IPS-18a (cell line): ENCODE results near the gene TECR.

ENCODE experiments used
- H3K27ac ChIP-seq: one replicate; pipeline ENCODE4 v1.5.1; 2013; ENCODE audit warnings: low read length
- H3K27me3 ChIP-seq: one replicate; pipeline ENCODE4 v1.6.1; 2013; ENCODE audit warnings: mild to moderate bottlenecking, low read length; ENCODE audit not compliant: control insufficient read depth, insufficient read depth
- H3K36me3 ChIP-seq: one replicate; pipeline ENCODE4 v1.6.1; 2013; ENCODE audit warnings: low read depth, low read length; ENCODE audit not compliant: control insufficient read depth
- H3K4me1 ChIP-seq: one replicate; pipeline ENCODE4 v1.6.1; 2013; ENCODE audit warnings: low read depth, low read length; ENCODE audit not compliant: control insufficient read depth
- H3K4me3 ChIP-seq: one replicate; pipeline ENCODE4 v1.5.1; 2013; ENCODE audit warnings: low read length
- H3K9ac ChIP-seq: one replicate; pipeline ENCODE4 v1.6.1; 2013; ENCODE audit warnings: mild to moderate bottlenecking, low read length, moderate library complexity
- H3K9me3 ChIP-seq: one replicate; pipeline ENCODE4 v1.6.1; 2013; ENCODE audit warnings: low read depth, low read length; ENCODE audit not compliant: control insufficient read depth

TECR gene

GRCh38 chr19:14529254-14530004, at the start of gene TECR:
TECR (plus strand) TSS chr19:14529594; CDS start chr19:14529697, 103 bp downstream.
- H3K36me3 ChIP-seq = no peaks in the 10 kb centered on the region
- no peaks in the 10 kb centered on the region for H3K27me3 ChIP-seq
- H3K27ac ChIP-seq = peak within 1 kb of the TSS; percentile 43
- peak within 1 kb of the TSS; percentile 74 for H3K9ac ChIP-seq
- peaks cover 5% of the 10 kb centered on the region for H3K4me1 ChIP-seq
- no peaks in the 10 kb centered on the region for H3K9me3 ChIP-seq
- H3K4me3 ChIP-seq = peak within 1 kb of the TSS; percentile 81

GRCh38 chr19:14479975-14480699, 49.3 kb upstream of the TECR start:
- Histone ChIP-seq H3K9me3 (no peaks in the 10 kb centered on the region), H3K27me3 (no peaks in the 10 kb centered on the region), H3K4me1 (no peaks in the 10 kb centered on the region), H3K36me3 (peaks cover 11% of the 10 kb centered on the region), H3K4me3 (no peak overlapping the region), H3K27ac (no peak overlapping the region), H3K9ac (no peak overlapping the region)

GRCh38 chr19:14480700-14481079, 48.7 kb upstream of the TECR start:
- no peak overlapping the region for H3K4me3 ChIP-seq
- no peak overlapping the region for H3K9ac ChIP-seq
- no peaks in the 10 kb centered on the region for H3K4me1 ChIP-seq
- peaks cover 11% of the 10 kb centered on the region for H3K36me3 ChIP-seq
- H3K27ac ChIP-seq = no peak overlapping the region
- H3K27me3 ChIP-seq = no peaks in the 10 kb centered on the region
- H3K9me3 ChIP-seq = no peaks in the 10 kb centered on the region

- no peak overlapping the region for H3K9ac ChIP-seq
- no peak overlapping the region for H3K27ac ChIP-seq
- peaks cover 11% of the 10 kb centered on the region for H3K36me3 ChIP-seq
- no peaks in the 10 kb centered on the region for H3K27me3 ChIP-seq
- H3K4me3 ChIP-seq = no peak overlapping the region
- no peaks in the 10 kb centered on the region for H3K9me3 ChIP-seq
- H3K4me1 ChIP-seq = no peaks in the 10 kb centered on the region
Measured at GRCh38 chr19:14482172-14482941, 47.0 kb upstream of the TECR start.

GRCh38 chr19:14487370-14488125, 41.8 kb upstream of the TECR start:
- H3K36me3 ChIP-seq = peaks cover 11% of the 10 kb centered on the region
- H3K9ac ChIP-seq = no peak overlapping the region
- no peak overlapping the region for H3K27ac ChIP-seq
- H3K9me3 ChIP-seq = no peaks in the 10 kb centered on the region
- H3K27me3 ChIP-seq = no peaks in the 10 kb centered on the region
- no peak overlapping the region for H3K4me3 ChIP-seq
- H3K4me1 ChIP-seq = no peaks in the 10 kb centered on the region

GRCh38 chr19:14492756-14493337, 36.5 kb upstream of the TECR start:
- Histone ChIP-seq H3K9ac (no peak overlapping the region), H3K4me3 (no peak overlapping the region), H3K9me3 (no peaks in the 10 kb centered on the region), H3K27me3 (no peaks in the 10 kb centered on the region), H3K36me3 (peaks cover 11% of the 10 kb centered on the region), H3K4me1 (peaks cover 12% of the 10 kb centered on the region), H3K27ac (no peak overlapping the region)

- Histone ChIP-seq H3K36me3 (peaks cover 6% of the 10 kb centered on the region), H3K4me1 (peaks cover 12% of the 10 kb centered on the region), H3K9me3 (no peaks in the 10 kb centered on the region), H3K9ac (no peak overlapping the region), H3K27me3 (no peaks in the 10 kb centered on the region), H3K4me3 (no peak overlapping the region), H3K27ac (no peak overlapping the region)
Measured at GRCh38 chr19:14494411-14494810, 35.0 kb upstream of the TECR start.

- H3K4me1 ChIP-seq = peaks cover 12% of the 10 kb centered on the region
- H3K4me3 ChIP-seq = peak overlapping the region; percentile 89
- H3K9me3 ChIP-seq = no peaks in the 10 kb centered on the region
- H3K27ac ChIP-seq = no peak overlapping the region
- H3K27me3 ChIP-seq = no peaks in the 10 kb centered on the region
- no peaks in the 10 kb centered on the region for H3K36me3 ChIP-seq
- peak overlapping the region; percentile 48 for H3K9ac ChIP-seq
Measured at GRCh38 chr19:14494910-14495671, 34.3 kb upstream of the TECR start.

GRCh38 chr19:14495672-14496028, 33.7 kb upstream of the TECR start:
- Histone ChIP-seq H3K4me1 (peaks cover 12% of the 10 kb centered on the region), H3K4me3 (peak overlapping the region; percentile 89), H3K36me3 (no peaks in the 10 kb centered on the region), H3K27ac (no peak overlapping the region), H3K27me3 (no peaks in the 10 kb centered on the region), H3K9ac (peak overlapping the region; percentile 48), H3K9me3 (no peaks in the 10 kb centered on the region)

GRCh38 chr19:14496029-14496833, 33.2 kb upstream of the TECR start, which contains the start of gene GIPC1:
GIPC1 (minus strand) TSS chr19:14496127; CDS start chr19:14482976, 13,151 bp downstream.
- peak within 1 kb of the TSS; percentile 48 for H3K9ac ChIP-seq
- no peak within 1 kb of the TSS for H3K27ac ChIP-seq
- H3K4me3 ChIP-seq = peak within 1 kb of the TSS; percentile 89
- peaks cover 12% of the 10 kb centered on the region for H3K4me1 ChIP-seq
- no peaks in the 10 kb centered on the region for H3K27me3 ChIP-seq
- H3K9me3 ChIP-seq = no peaks in the 10 kb centered on the region
- H3K36me3 ChIP-seq = no peaks in the 10 kb centered on the region
